HepG2 (cell line): Measurements from ENCODE around the gene LSMEM2. TPM values are rescaled to one million over a fixed set of nuclear protein-coding genes. Genes with fewer than 3 reads are reported as not detected.

Experiments
- ASH2L ChIP-seq: fragments of 300-600, 200-600 bp; sonication (generic); IDR thresholded peaks from 2 replicates; pipeline ENCODE4 v1.7.0; 2017; ENCODE audit warnings: low read depth, mild to moderate bottlenecking, moderate library complexity, mixed read lengths, low read length; ENCODE audit not compliant: insufficient read length
- CHD4 ChIP-seq: fragments of 200-600 bp; sonication (generic); IDR thresholded peaks from 2 replicates; pipeline ENCODE4 v1.7.0; 2017; ENCODE audit warnings: mild to moderate bottlenecking, low read length, borderline replicate concordance
- DMAP1 ChIP-seq: IDR thresholded peaks from 2 replicates; pipeline ENCODE4 v1.6.1; 2016
- GMEB1 ChIP-seq: sonication (generic); formaldehyde crosslinking; IDR thresholded peaks from 2 replicates; pipeline ENCODE4 v1.5.1; 2020; ENCODE audit warnings: missing genetic modification reagents, mild to moderate bottlenecking, borderline replicate concordance
- HHEX ChIP-seq: IDR thresholded peaks from 2 replicates; pipeline ENCODE4 v1.6.1; 2016; ENCODE audit warnings: control low read depth
- HNF1A ChIP-seq, 2 experiments: sonication (generic) in 1 of 2; formaldehyde crosslinking in 1 of 2; IDR thresholded peaks; 2 replicates each; pipeline versions ENCODE4 v1.4.0 to v1.6.1; 2016 to 2020; ENCODE audit warnings: borderline replicate concordance in 1 of 2, low read depth in 1 of 2, mild to moderate bottlenecking in 1 of 2, missing genetic modification reagents in 1 of 2
- ISX ChIP-seq: sonication (generic); formaldehyde crosslinking; conservative IDR thresholded peaks from 2 replicates; pipeline ENCODE4 v1.5.0; 2020; ENCODE audit warnings: missing genetic modification reagents
- KDM6A ChIP-seq: IDR thresholded peaks from 2 replicates; pipeline ENCODE4 v1.6.1; 2016; ENCODE audit warnings: low read depth
- LBX2 ChIP-seq: sonication (generic); formaldehyde crosslinking; IDR thresholded peaks from 2 replicates; pipeline ENCODE4 v1.5.0; 2020; ENCODE audit warnings: missing genetic modification reagents, mild to moderate bottlenecking, borderline replicate concordance
- MXD4 ChIP-seq: IDR thresholded peaks from 2 replicates; pipeline ENCODE4 v1.6.1; 2016; ENCODE audit warnings: mild to moderate bottlenecking, missing biosample characterization, missing genetic modification reagents
- MYC ChIP-seq: sonication (generic); formaldehyde crosslinking; IDR thresholded peaks from 2 replicates; pipeline ENCODE4 v1.9.0; 2021; ENCODE audit warnings: missing genetic modification reagents, borderline replicate concordance
- NAIF1 ChIP-seq: sonication (generic); formaldehyde crosslinking; IDR thresholded peaks from 2 replicates; pipeline ENCODE4 v1.5.0; 2020; ENCODE audit warnings: mild to moderate bottlenecking, missing genetic modification reagents, borderline replicate concordance
- NFKBIZ ChIP-seq: IDR thresholded peaks from 2 replicates; pipeline ENCODE4 v1.6.1; 2018; ENCODE audit warnings: missing genetic modification reagents, missing compliant biosample characterization
- PAX8 ChIP-seq: sonication (generic); formaldehyde crosslinking; IDR thresholded peaks from 2 replicates; pipeline ENCODE4 v1.8.0; 2022; ENCODE audit warnings: mild to moderate bottlenecking, missing genetic modification reagents, borderline replicate concordance
- PPARG ChIP-seq: conservative IDR thresholded peaks from 2 replicates; pipeline ENCODE4 v1.6.1; 2016; ENCODE audit warnings: missing biosample characterization, missing genetic modification reagents
- RBFOX2 ChIP-seq: fragments of 200-400 bp; formaldehyde crosslinking; IDR thresholded peaks from 2 replicates; pipeline ENCODE4 v1.6.1; 2017; ENCODE audit warnings: low read depth, mild to moderate bottlenecking, low read length
- ZMYM4 ChIP-seq: sonication (generic); formaldehyde crosslinking; IDR thresholded peaks from 2 replicates; pipeline ENCODE4 v1.8.1; 2023; ENCODE audit warnings: mild to moderate bottlenecking, missing genetic modification reagents
- ZNF44 ChIP-seq: sonication (generic); formaldehyde crosslinking; IDR thresholded peaks from 2 replicates; pipeline ENCODE4 v1.5.1; 2020; ENCODE audit warnings: mild to moderate bottlenecking, missing genetic modification reagents
- ZNF552 ChIP-seq: sonication (generic); formaldehyde crosslinking; IDR thresholded peaks from 2 replicates; pipeline ENCODE4 v1.9.0; 2022; ENCODE audit warnings: missing genetic modification reagents, mild to moderate bottlenecking, borderline replicate concordance
- ZNF557 ChIP-seq: sonication (generic); formaldehyde crosslinking; IDR thresholded peaks from 2 replicates; pipeline ENCODE4 v1.4.0; 2020; ENCODE audit warnings: missing genetic modification reagents
- ZNF570 ChIP-seq: sonication (generic); formaldehyde crosslinking; IDR thresholded peaks from 2 replicates; pipeline ENCODE4 v1.4.0; 2020; ENCODE audit warnings: mild to moderate bottlenecking, missing genetic modification reagents, borderline replicate concordance
- ZNF772 ChIP-seq: sonication (generic); formaldehyde crosslinking; IDR thresholded peaks from 2 replicates; pipeline ENCODE4 v1.5.0; 2020; ENCODE audit warnings: mild to moderate bottlenecking, missing genetic modification reagents
- ZNF788 ChIP-seq: sonication (generic); formaldehyde crosslinking; IDR thresholded peaks from 2 replicates; pipeline ENCODE4 v1.5.0; 2020; ENCODE audit warnings: mild to moderate bottlenecking, missing genetic modification reagents, borderline replicate concordance
- ZSCAN22 ChIP-seq: sonication (generic); formaldehyde crosslinking; IDR thresholded peaks from 2 replicates; pipeline ENCODE4 v1.4.0; 2020; ENCODE audit warnings: mild to moderate bottlenecking, missing genetic modification reagents
- polyA plus RNA-seq, 8 experiments: library from polyadenylated mRNA; depleted of rRNA in 3 of 8; stranded (reverse) in 7 of 8; unstranded in 1 of 8; fragments of >200 nt; fragmentation: Illumina TruSeq in 4 of 8; extraction: Trizol in 4 of 8; gene quantifications; 2 replicates each; pipeline versions ENCODE4 v1.2.1 to v1.2.3, GENCODE V29; 2011 to 2016; ENCODE audit warnings: low read depth in 4 of 8, missing spikeins in 1 of 8, mixed read lengths in 1 of 8; ENCODE audit not compliant: insufficient read depth in 1 of 8
- total RNA-seq, 5 experiments: library from RNA; depleted of rRNA; stranded (reverse); fragments of >200 nt; fragmentation: Illumina TruSeq; extraction: Trizol; gene quantifications; 2 replicates each; pipeline ENCODE4 v1.2.3, GENCODE V29; 2016; ENCODE audit warnings: low read depth in 1 of 5

Gene LSMEM2
- total and polyA plus RNA-seq, 2 of the 13 experiments (the other 11 are each of a cell fraction or from before 2014, with no cell fraction given), result 0.07 to 0.41 TPM

- TF ChIP-seq ISX (CRISPR knock-in tag), result no peak; the same call in 1 of the 2 replicates
- peak; percentile 58 for TF ChIP-seq NFKBIZ
- TF ChIP-seq PPARG (CRISPR knock-in tag), result peak; percentile 64
- TF ChIP-seq HHEX (CRISPR knock-in tag), result no peak
- TF ChIP-seq MXD4 (CRISPR knock-in tag), result 0 out of 2 replicates have a peak, but pooled peaks have one; percentile 50
- TF ChIP-seq ASH2L, result peak; percentile 62
- TF ChIP-seq LBX2, result no peak
- TF ChIP-seq PAX8 (CRISPR knock-in tag), result 0 out of 2 replicates have a peak, but pooled peaks have one; percentile 10
- peak; percentile 67; the same call in 1 of the 2 replicates for TF ChIP-seq ZSCAN22 (CRISPR knock-in tag)
- peak; percentile 92 for TF ChIP-seq HNF1A (IDR thresholded peaks at IDR 0.05; ENCODE audit: low read depth)
- peak; percentile 95 for TF ChIP-seq HNF1A (CRISPR knock-in tag; IDR thresholded peaks at IDR 0.05; ENCODE audit: borderline replicate concordance)
- TF ChIP-seq RBFOX2, result peak; percentile 85
- TF ChIP-seq MYC, result peak; percentile 86
- TF ChIP-seq ZNF772 (CRISPR knock-in tag), result peak; percentile 66; the same call in 1 of the 2 replicates
- TF ChIP-seq ZMYM4, result peak; percentile 53; the same call in 1 of the 2 replicates
- TF ChIP-seq GMEB1 (CRISPR knock-in tag), result peak; percentile 37
- no peak for TF ChIP-seq ZNF557 (CRISPR knock-in tag)
- TF ChIP-seq ZNF552, result 0 out of 2 replicates have a peak, but pooled peaks have one; percentile 53
- TF ChIP-seq ZNF44 (CRISPR knock-in tag), result 0 out of 2 replicates have a peak, but pooled peaks have one; percentile 13
- TF ChIP-seq CHD4, result no peak
- TF ChIP-seq DMAP1 (CRISPR knock-in tag), result peak; percentile 34; the same call in 1 of the 2 replicates
- no peak for TF ChIP-seq ZNF570 (CRISPR knock-in tag)
- TF ChIP-seq NAIF1 (CRISPR knock-in tag), result peak; percentile 95
- peak; percentile 80; the same call in 1 of the 2 replicates for TF ChIP-seq ZNF788
- 0 out of 2 replicates have a peak, but pooled peaks have one; percentile 15 for TF ChIP-seq KDM6A
These were observed 24.3 kb downstream of the LSMEM2 start, which contains the start of gene HYAL1 (continued) for GRCh38 chr3:50303013-50303815.
